Activated CD8-positive, alpha-beta memory T cell treated with anti-CD3 and anti-CD28 coated beads, Interleukin-2, amount 50 U/mL, for 1 hour (primary cell): ENCODE measurements around the gene ACOT7.

Experiments
- DNase-seq: peaks from one replicate; pipeline ENCODE4 v3.0.0-alpha.2; 2020; ENCODE audit errors: extremely low read depth

ACOT7 gene

GRCh38 chr1:6271006-6271405 is 122.6 kb downstream of the ACOT7 start:
- no peak for DNase-seq

GRCh38 chr1:6270401-6270800 is 123.2 kb downstream of the ACOT7 start:
- DNase-seq, result no peak

DNA sequence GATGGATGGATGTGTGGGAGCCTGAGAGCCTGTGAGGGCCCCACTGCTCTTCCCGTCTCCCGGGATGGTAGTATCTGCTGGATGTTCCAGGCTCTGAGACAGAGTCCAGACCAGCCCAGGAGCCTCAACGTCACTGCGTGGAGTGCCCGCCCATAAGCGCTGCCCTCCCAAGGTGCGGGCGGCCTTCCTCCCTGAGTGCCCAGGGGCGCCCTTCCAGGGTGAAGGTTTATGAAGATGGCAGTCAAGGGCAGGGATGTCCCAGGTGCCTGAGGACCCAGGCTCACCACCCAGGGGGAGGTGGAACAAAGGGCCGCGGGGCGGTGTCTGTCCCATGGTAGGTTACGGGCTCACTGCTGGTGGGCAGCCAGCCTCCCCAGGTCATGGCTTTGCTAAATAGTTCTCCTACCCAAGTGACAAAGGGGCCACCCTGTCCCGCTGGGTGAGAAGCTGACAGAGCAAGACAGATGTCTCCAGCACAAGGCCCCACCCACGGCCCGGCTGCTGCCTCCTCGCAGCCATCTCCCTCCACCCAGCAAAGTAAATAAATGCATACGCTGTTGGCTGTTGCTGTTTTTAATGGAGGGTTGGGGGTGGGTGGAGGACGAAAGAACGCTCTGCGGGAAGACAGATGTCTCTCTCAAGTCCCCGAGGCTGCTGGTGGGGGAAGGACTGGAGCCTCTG is 123.7 kb downstream of the ACOT7 start:
- DNase-seq, result no peak

GRCh38 chr1:6269296-6269695 is 124.3 kb downstream of the ACOT7 start:
- DNase-seq, result no peak

DNA sequence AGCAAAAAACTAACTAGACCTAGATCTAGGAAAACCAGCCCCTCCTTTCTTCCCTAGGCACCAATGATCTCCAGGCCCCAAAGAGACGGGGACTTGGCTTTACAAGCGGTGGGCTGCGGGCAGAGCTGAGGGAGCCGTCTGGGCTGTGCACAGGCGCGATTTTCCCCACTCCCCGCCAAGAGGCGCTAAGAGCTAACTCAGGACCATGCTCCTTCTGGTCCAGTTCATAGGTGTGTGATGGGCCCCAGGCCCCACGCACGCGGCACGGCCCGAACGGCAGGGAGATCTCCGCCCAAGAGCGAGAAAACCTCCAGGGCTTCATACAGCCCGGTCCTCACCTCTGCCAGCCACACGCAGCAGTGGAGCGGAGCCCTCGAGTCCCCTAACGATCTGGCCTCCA is 125.2 kb downstream of the ACOT7 start:
- DNase-seq, result no peak

DNA sequence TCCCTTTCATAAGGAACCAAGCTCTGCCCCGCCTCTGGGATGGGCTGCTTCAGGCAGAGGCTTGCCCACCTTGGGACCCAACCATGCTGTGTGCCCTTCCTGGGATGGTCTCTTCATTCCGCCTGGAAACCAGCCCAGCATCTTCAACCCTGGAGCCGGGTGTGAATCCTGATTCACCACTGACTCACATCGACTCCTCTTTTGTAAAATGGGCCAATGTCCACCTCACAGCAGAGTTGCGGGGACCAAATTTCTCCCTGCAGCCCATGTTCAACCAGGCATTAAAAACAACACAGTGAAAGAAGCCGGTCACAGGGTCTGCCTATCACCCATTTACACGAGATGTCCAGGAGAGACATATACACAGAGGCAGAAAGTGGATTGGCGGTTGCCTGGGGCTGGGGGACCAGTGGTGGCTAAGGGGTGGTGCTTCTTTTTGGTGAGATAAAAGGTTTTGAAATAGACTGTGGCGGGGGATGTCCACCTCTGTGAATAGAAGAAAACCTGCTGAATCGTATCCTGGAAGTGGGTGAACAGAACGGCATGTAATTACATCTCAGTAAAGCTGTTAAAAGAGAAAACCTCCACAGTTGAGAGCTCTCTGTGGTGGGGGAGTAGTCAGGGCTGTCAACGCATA is 125.8 kb downstream of the ACOT7 start:
- no peak for DNase-seq

DNA sequence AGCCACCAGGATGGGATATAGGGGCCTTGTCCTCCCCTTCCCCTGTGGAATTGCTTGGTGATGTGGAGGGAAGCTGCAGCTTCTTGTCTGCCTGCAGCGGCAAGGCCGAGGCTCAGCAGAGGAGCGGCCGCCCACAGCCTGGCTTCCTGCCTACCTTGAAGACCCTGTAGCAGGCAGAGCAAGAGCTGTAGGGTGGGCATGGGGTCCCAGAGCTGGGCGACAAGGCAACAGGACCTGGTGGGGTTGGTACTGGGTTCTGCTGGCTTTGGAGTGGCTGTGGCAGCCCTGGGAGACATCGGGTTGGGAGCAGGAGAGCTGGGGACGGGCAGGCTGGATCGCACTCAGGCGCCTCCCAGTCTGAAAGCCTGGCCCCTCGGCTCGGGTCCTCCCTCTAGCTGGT is 126.9 kb downstream of the ACOT7 start:
- no peak for DNase-seq

GRCh38 chr1:6265151-6265550 is 128.4 kb downstream of the ACOT7 start:
- DNase-seq, result no peak

- no peak for DNase-seq
Measured at GRCh38 chr1:6263716-6264115, 129.9 kb downstream of the ACOT7 start.

DNA sequence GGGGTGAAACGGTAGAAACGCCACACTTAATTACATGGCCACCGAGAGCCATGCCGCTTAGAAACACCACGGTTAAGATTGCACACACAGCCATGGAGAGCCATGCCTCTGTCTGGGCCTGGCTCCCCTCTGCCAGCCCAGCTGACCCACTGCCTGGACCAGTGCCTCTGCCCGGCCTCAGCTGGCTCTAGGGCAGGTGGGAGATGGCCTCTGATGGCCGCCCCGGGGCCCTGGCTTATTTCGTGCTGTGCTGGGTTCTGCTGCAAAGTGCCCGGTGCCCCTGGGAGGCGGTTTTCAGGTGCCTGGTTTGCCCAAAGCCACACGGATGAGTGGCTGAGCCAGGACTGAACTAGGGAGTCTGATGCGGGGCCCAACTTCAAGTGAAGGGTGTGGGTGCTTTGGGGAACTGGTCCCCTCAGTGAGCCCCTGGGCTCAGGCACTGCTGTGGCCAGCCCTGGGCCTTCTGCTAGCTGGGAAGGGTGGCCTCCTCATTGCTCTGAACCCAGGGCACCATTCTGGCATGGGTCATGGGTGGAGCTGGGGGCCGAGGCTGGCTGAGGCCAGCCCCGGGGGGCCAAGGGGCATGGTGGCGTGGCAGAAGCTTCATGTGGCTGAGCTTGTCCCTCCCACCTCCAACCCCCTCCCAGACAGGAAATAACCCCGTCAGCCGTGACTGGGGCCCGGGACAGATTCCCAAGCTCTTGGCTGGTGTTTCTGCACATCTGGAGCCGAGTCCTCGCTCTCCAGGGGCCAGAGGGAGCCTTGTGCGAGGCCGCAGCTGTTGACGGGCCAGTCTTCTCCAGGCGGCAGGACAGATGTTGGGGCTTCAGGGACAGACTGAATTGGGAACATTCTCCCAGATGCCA is 130.8 kb downstream of the ACOT7 start:
- no peak for DNase-seq

- DNase-seq, result no peak
Measured at GRCh38 chr1:6261615-6261995, 132.0 kb downstream of the ACOT7 start.

- no peak for DNase-seq
Measured at GRCh38 chr1:6260961-6261614, 132.5 kb downstream of the ACOT7 start, which contains the start of gene GPR153. TSS of gene GPR153 (minus strand) at chr1:6261098. CDS start at chr1:6254905, 6,193 bp downstream.

GRCh38 chr1:6260433-6260934 is 133.1 kb downstream of the ACOT7 start:
- DNase-seq, result no peak

GRCh38 chr1:6259491-6260362 is 133.8 kb downstream of the ACOT7 start:
- peak; percentile 40 for DNase-seq

GRCh38 chr1:6258675-6259074 is 134.9 kb downstream of the ACOT7 start:
- DNase-seq, result no peak

GRCh38 chr1:6257541-6258069 is 136.0 kb downstream of the ACOT7 start:
- no peak for DNase-seq

DNA sequence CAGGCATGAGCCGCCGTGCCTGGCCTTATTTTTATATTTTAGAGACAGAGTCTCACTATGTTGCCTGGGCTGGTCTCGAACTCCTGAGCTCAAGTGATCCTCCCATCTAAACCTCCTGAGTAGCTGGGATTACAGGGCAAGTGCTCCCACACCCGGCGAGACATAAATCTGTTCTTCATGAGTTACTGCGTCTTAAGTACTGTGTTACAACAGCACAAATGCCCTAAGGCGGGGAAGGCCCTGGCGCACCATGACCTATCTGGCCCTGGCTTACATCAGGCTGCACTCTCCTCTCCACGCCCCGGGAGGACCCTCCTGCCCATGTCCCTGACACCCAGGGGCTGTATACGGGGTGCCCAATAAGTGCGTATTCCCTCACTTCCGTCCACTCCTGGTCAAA is 136.9 kb downstream of the ACOT7 start:
- no peak for DNase-seq

GRCh38 chr1:6254691-6255090 is 138.9 kb downstream of the ACOT7 start:
- no peak for DNase-seq

GRCh38 chr1:6253380-6253779 is 140.2 kb downstream of the ACOT7 start:
- DNase-seq, result no peak

DNA sequence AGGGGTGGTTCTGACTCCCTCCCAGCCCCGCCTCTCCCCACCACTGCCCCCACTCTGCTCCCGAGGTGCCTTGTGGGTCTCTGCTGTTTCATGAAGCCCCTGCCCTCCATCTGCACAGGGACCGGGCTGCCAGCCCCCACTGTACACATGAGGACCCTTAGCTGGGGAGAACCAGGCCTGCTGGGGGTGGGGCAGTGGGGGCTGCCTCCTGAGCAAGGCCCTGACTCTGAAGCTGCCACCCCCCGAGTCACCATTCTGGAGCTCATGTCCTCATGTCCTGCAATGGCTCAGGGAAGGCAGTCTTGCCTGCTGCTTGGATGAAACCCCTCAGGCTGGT is 141.2 kb downstream of the ACOT7 start:
- no peak for DNase-seq
